Measurements from ENCODE around the gene SELENOF.
"Not testable (repeated sequence)": the region's sequence is repeated elsewhere in the genome, so short reads cannot be mapped to it uniquely, and the experiment has no call there.

Gene SELENOF

DNA sequence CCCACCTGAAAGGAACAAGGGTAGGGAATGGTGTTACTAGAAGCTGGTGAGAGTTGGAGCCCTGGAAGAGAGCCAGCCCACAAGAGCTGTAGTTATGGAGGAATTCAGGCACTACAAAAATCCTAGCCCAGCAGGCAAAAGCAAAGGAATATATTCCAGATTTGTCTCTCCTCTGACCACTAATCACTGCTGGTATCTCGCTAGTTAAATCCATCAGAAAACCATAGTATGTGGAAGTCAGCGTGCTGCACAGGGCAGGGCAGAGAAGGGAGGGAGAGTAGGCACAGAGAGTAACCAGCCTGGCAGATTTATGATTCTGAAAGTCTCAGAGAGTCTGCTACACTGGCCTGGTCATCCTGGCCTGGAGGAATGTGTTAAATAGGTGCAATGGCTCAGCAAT lies 88.6 kb downstream of the SELENOF start:
- Histone ChIP-seq H3K27me3 (ENCODE audit: control insufficient read depth in 5 of 5, insufficient read depth in 4 of 5, low read length in 5 of 5) (no peaks in the 10 kb centered on the region), H3K27ac (ENCODE audit: low read depth, low read length) (no peak overlapping the region), H3K36me3 (ENCODE audit: control insufficient read depth in 5 of 5, insufficient read depth in 5 of 5, low read length in 5 of 5) (no peaks in the 10 kb centered on the region), H3K9me3 (ENCODE audit: control insufficient read depth in 5 of 5, low read length in 5 of 5) (no peaks in the 10 kb centered on the region), H3K4me1 (ENCODE audit: control insufficient read depth in 5 of 5, insufficient read depth in 5 of 5, low read length in 5 of 5) (peaks cover 0 to 10% (median 0%) of the 10 kb centered on the region in 5 donors), H3K9ac (ENCODE audit: low read length in 5 of 5) (no peak overlapping the region), H3K4me3 (ENCODE audit: low read depth in 1 of 5, low read length in 5 of 5) (no peak overlapping the region)

GRCh38 chr1:86823821-86824500 lies 90.0 kb downstream of the SELENOF start:
- Histone ChIP-seq H3K27ac (ENCODE audit: low read depth, low read length) (no peak overlapping the region), H3K4me1 (ENCODE audit: control insufficient read depth in 5 of 5, insufficient read depth in 5 of 5, low read length in 5 of 5) (peaks cover 0 to 5% (median 0%) of the 10 kb centered on the region in 5 donors), H3K9ac (ENCODE audit: low read length in 5 of 5) (no peak overlapping the region), H3K9me3 (ENCODE audit: control insufficient read depth in 5 of 5, low read length in 5 of 5) (no peaks in the 10 kb centered on the region), H3K36me3 (ENCODE audit: control insufficient read depth in 5 of 5, insufficient read depth in 5 of 5, low read length in 5 of 5) (no peaks in the 10 kb centered on the region), H3K27me3 (ENCODE audit: control insufficient read depth in 5 of 5, insufficient read depth in 4 of 5, low read length in 5 of 5) (no peaks in the 10 kb centered on the region), H3K4me3 (ENCODE audit: low read depth in 1 of 5, low read length in 5 of 5) (no peak overlapping the region)

DNA sequence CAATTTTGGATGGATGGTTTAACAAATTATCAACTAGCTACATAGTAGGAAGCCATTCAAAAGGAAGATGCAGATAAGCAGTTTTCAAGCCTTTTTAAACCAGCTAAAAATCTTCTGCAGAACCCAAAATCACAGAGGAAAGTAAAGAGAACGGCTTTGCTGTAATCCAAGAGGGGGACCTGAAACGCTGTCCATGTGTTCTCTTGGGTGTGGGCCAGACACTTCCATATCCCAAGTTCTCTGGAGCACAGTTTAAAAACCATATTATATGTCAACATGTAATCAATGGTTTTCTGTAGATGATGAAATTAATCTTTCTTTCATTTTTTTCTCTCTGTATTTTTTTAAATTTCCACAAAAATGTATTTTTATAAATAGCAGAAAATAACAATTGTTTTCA lies 90.5 kb downstream of the SELENOF start:
- Histone ChIP-seq H3K4me3 (ENCODE audit: low read depth in 1 of 5, low read length in 5 of 5) (no peak overlapping the region), H3K36me3 (ENCODE audit: control insufficient read depth in 5 of 5, insufficient read depth in 5 of 5, low read length in 5 of 5) (no peaks in the 10 kb centered on the region), H3K27ac (ENCODE audit: low read depth, low read length) (no peak overlapping the region), H3K9me3 (ENCODE audit: control insufficient read depth in 5 of 5, low read length in 5 of 5) (no peaks in the 10 kb centered on the region), H3K9ac (ENCODE audit: low read length in 5 of 5) (no peak overlapping the region), H3K27me3 (ENCODE audit: control insufficient read depth in 5 of 5, insufficient read depth in 4 of 5, low read length in 5 of 5) (no peaks in the 10 kb centered on the region), H3K4me1 (ENCODE audit: control insufficient read depth in 5 of 5, insufficient read depth in 5 of 5, low read length in 5 of 5) (peaks cover 0 to 4% (median 0%) of the 10 kb centered on the region in 5 donors)

- Histone ChIP-seq H3K4me3 (ENCODE audit: low read depth in 1 of 5, low read length in 5 of 5) (no peak overlapping the region), H3K4me1 (ENCODE audit: control insufficient read depth in 5 of 5, insufficient read depth in 5 of 5, low read length in 5 of 5) (no peaks in the 10 kb centered on the region), H3K36me3 (ENCODE audit: control insufficient read depth in 5 of 5, insufficient read depth in 5 of 5, low read length in 5 of 5) (no peaks in the 10 kb centered on the region), H3K9ac (ENCODE audit: low read length in 5 of 5) (no peak overlapping the region), H3K27ac (ENCODE audit: low read depth, low read length) (no peak overlapping the region), H3K9me3 (ENCODE audit: control insufficient read depth in 5 of 5, low read length in 5 of 5) (no peaks in the 10 kb centered on the region), H3K27me3 (ENCODE audit: control insufficient read depth in 5 of 5, insufficient read depth in 4 of 5, low read length in 5 of 5) (no peaks in the 10 kb centered on the region)
Observed at GRCh38 chr1:86822459-86822858, 91.5 kb downstream of the SELENOF start.

- Histone ChIP-seq H3K27me3 (ENCODE audit: control insufficient read depth in 5 of 5, insufficient read depth in 4 of 5, low read length in 5 of 5) (no peaks in the 10 kb centered on the region), H3K9ac (ENCODE audit: low read length in 5 of 5) (no peak overlapping the region), H3K27ac (ENCODE audit: low read depth, low read length) (no peak overlapping the region), H3K36me3 (ENCODE audit: control insufficient read depth in 5 of 5, insufficient read depth in 5 of 5, low read length in 5 of 5) (no peaks in the 10 kb centered on the region), H3K4me1 (ENCODE audit: control insufficient read depth in 5 of 5, insufficient read depth in 5 of 5, low read length in 5 of 5) (no peaks in the 10 kb centered on the region), H3K9me3 (ENCODE audit: control insufficient read depth in 5 of 5, low read length in 5 of 5) (no peaks in the 10 kb centered on the region), H3K4me3 (ENCODE audit: low read depth in 1 of 5, low read length in 5 of 5) (no peak overlapping the region)
Observed at GRCh38 chr1:86821956-86822355, 92.0 kb downstream of the SELENOF start.

DNA sequence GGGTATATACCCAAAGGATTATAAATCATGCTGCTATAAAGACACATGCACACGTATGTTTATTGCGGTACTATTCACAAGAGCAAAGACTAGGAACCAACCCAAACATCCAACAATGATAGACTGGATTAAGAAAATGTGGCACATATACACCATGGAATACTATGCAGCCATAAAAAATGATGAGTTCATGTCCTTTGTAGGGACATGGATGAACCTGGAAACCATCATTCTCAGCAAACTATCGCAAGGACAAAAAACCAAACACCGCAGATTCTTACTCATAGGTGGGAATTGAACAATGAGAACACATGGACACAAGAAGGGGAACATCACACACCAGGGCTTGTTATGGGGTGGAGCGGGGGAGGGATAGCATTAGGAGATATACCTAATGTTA lies 94.0 kb downstream of the SELENOF start:
- H3K27ac ChIP-seq (ENCODE audit: low read depth, low read length); H3K36me3 ChIP-seq (ENCODE audit: control insufficient read depth in 5 of 5, insufficient read depth in 5 of 5, low read length in 5 of 5); H3K9me3 ChIP-seq (ENCODE audit: control insufficient read depth in 5 of 5, low read length in 5 of 5); H3K4me1 ChIP-seq (ENCODE audit: control insufficient read depth in 5 of 5, insufficient read depth in 5 of 5, low read length in 5 of 5); H3K4me3 ChIP-seq (ENCODE audit: low read depth in 1 of 5, low read length in 5 of 5); H3K27me3 ChIP-seq (ENCODE audit: control insufficient read depth in 5 of 5, insufficient read depth in 4 of 5, low read length in 5 of 5); H3K9ac ChIP-seq (ENCODE audit: low read length in 5 of 5): not testable (repeated sequence)

DNA sequence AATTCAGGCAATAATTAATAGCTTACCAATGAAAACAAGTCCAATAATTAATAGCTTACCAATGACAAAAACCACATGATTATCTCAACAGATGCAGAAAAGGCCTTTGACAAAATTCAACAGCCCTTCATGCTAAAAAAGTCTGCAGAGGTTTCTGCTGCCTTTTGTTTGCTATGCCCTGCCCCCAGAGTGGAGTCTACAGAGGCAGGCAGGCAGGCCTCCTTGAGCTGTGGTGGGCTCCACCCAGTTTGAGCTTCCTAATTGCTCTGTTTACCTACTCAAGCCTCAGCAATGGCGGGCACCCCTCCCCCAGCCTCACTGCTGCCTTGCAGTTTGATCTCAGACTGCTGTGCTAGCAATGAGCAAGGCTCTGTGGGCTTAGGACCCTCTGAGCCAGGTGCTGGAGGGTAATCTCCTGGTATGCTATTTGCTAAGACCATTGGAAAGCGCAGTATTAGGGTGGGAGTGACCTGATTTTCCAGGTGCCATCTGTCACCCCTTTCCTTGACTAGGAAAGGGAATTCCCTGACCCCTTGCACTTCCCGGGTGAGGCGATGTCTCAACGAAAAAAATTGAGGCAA lies 96.6 kb downstream of the SELENOF start:
- H3K4me1 ChIP-seq (ENCODE audit: control insufficient read depth in 5 of 5, insufficient read depth in 5 of 5, low read length in 5 of 5); H3K27ac ChIP-seq (ENCODE audit: low read depth, low read length); H3K9me3 ChIP-seq (ENCODE audit: control insufficient read depth in 5 of 5, low read length in 5 of 5); H3K4me3 ChIP-seq (ENCODE audit: low read depth in 1 of 5, low read length in 5 of 5); H3K27me3 ChIP-seq (ENCODE audit: control insufficient read depth in 5 of 5, insufficient read depth in 4 of 5, low read length in 5 of 5); H3K36me3 ChIP-seq (ENCODE audit: control insufficient read depth in 5 of 5, insufficient read depth in 5 of 5, low read length in 5 of 5); H3K9ac ChIP-seq (ENCODE audit: low read length in 5 of 5): not testable (repeated sequence)

- not testable (repeated sequence) for H3K27ac ChIP-seq (ENCODE audit: low read depth, low read length); H3K36me3 ChIP-seq (ENCODE audit: control insufficient read depth in 5 of 5, insufficient read depth in 5 of 5, low read length in 5 of 5); H3K4me3 ChIP-seq (ENCODE audit: low read depth in 1 of 5, low read length in 5 of 5); H3K9ac ChIP-seq (ENCODE audit: low read length in 5 of 5); H3K9me3 ChIP-seq (ENCODE audit: control insufficient read depth in 5 of 5, low read length in 5 of 5); H3K27me3 ChIP-seq (ENCODE audit: control insufficient read depth in 5 of 5, insufficient read depth in 4 of 5, low read length in 5 of 5)
- H3K4me1 ChIP-seq (ENCODE audit: control insufficient read depth in 5 of 5, insufficient read depth in 5 of 5, low read length in 5 of 5) = peaks cover 0 to 12% (median 0%) of the 10 kb centered on the region in 5 donors
Observed at GRCh38 chr1:86814118-86814517, 99.8 kb downstream of the SELENOF start.
